Subcutaneous abdominal adipose tissue (tissue), 5 donors: ENCODE measurements around the gene ANKRD50.
A peak's percentile ranks its signal among the peaks of the same experiment; 100 is the strongest.

Experiments used
- H3K27ac ChIP-seq: one replicate; pipeline ENCODE4 v1.7.0; 2013; ENCODE audit warnings: low read depth, mild to moderate bottlenecking, inconsistent platforms, low read length, moderate library complexity
- H3K27me3 ChIP-seq, 5 donors: one replicate each; pipeline ENCODE4 v1.7.0; 2013; ENCODE audit warnings: low read length in 5 of 5, inconsistent platforms in 1 of 5; ENCODE audit not compliant: control insufficient read depth in 5 of 5, insufficient read depth in 4 of 5
- H3K36me3 ChIP-seq, 5 donors: one replicate each; pipeline ENCODE4 v1.7.0; 2013; ENCODE audit warnings: low read length in 5 of 5; ENCODE audit not compliant: control insufficient read depth in 5 of 5, insufficient read depth in 5 of 5
- H3K4me1 ChIP-seq, 5 donors: one replicate each; pipeline ENCODE4 v1.7.0; 2013; ENCODE audit warnings: low read length in 5 of 5, mild to moderate bottlenecking in 3 of 5, moderate library complexity in 1 of 5; ENCODE audit not compliant: control insufficient read depth in 5 of 5, insufficient read depth in 5 of 5
- H3K4me3 ChIP-seq, 5 donors: one replicate each; pipeline ENCODE4 v1.7.0; 2013; ENCODE audit warnings: low read length in 5 of 5, low read depth in 1 of 5
- H3K9ac ChIP-seq, 5 donors: one replicate each; pipeline ENCODE4 v1.7.0; 2013; ENCODE audit warnings: low read length in 5 of 5, mild to moderate bottlenecking in 4 of 5, moderate library complexity in 3 of 5
- H3K9me3 ChIP-seq, 5 donors: one replicate each; pipeline ENCODE4 v1.7.0; 2013; ENCODE audit warnings: low read length in 5 of 5; ENCODE audit not compliant: control insufficient read depth in 5 of 5
- donor health status: healthy.
- donor health status: healthy.
- donor health status: healthy.
- donor health status: healthy.
- donor health status: healthy.

The ANKRD50 gene

DNA sequence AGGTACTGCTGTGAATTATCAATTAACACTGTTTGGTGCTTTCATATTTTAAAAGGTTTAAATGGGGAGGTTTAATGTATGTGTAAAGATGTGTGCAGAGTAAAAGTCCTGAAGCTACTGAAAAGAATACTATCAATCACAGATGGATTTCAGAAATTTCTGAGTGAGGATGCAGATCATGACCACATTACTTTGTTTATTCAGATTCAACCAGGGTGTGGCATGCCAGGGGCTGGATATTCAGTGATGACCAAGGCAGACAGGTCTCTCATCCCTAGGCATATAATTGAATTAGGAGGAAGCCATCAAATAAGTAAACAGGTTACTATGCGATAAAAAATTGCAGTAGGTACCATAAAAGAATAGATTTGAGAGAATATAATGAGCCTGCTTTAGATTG, 28.0 kb upstream of the ANKRD50 start:
- peaks cover 0 to 9% (median 0%) of the 10 kb centered on the region in 5 donors for H3K4me1 ChIP-seq
- no peak overlapping the region for H3K4me3 ChIP-seq
- H3K27ac ChIP-seq: no peak overlapping the region
- H3K9ac ChIP-seq: no peak overlapping the region
- no peaks in the 10 kb centered on the region for H3K27me3 ChIP-seq
- H3K9me3 ChIP-seq: no peaks in the 10 kb centered on the region
- H3K36me3 ChIP-seq: no peaks in the 10 kb centered on the region

GRCh38 chr4:124738994-124739393, 26.5 kb upstream of the ANKRD50 start:
- H3K36me3 ChIP-seq: no peaks in the 10 kb centered on the region
- H3K9ac ChIP-seq: no peak overlapping the region
- H3K9me3 ChIP-seq: no peaks in the 10 kb centered on the region
- no peak overlapping the region for H3K4me3 ChIP-seq
- no peak overlapping the region for H3K27ac ChIP-seq
- H3K4me1 ChIP-seq: peaks cover 0 to 9% (median 0%) of the 10 kb centered on the region in 5 donors
- H3K27me3 ChIP-seq: no peaks in the 10 kb centered on the region

DNA sequence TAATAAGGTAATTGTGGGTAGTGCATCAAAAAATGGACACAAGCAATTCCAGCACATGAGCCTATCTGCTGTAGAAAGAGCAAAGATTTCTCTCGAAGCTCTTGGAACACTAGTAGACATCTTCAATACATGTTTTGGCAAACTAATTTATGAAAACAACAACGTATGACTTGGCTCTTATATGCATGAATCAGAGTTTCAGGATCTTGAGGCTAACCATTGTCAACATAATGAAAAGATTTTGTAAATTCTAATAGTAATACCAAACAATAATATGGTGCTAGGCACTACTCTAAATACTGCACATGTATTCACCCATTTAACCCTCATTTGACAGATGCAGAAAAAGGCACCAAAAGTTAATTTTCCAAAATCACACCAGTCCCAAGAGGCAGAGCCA, 25.1 kb upstream of the ANKRD50 start:
- Histone ChIP-seq H3K9ac (no peak overlapping the region), H3K36me3 (no peaks in the 10 kb centered on the region), H3K4me1 (peaks cover 0 to 9% (median 0%) of the 10 kb centered on the region in 5 donors), H3K9me3 (no peaks in the 10 kb centered on the region), H3K4me3 (no peak overlapping the region), H3K27me3 (no peaks in the 10 kb centered on the region), H3K27ac (no peak overlapping the region)

- no peak overlapping the region for H3K4me3 ChIP-seq
- H3K27ac ChIP-seq: no peak overlapping the region
- no peaks in the 10 kb centered on the region for H3K27me3 ChIP-seq
- H3K9ac ChIP-seq: peak overlapping the region in 1 of 5 donors; percentile 32
- H3K36me3 ChIP-seq: no peaks in the 10 kb centered on the region
- H3K4me1 ChIP-seq: peaks cover 0 to 9% (median 0%) of the 10 kb centered on the region in 5 donors
- H3K9me3 ChIP-seq: no peaks in the 10 kb centered on the region
Observed at GRCh38 chr4:124736526-124736925, 24.0 kb upstream of the ANKRD50 start.

DNA sequence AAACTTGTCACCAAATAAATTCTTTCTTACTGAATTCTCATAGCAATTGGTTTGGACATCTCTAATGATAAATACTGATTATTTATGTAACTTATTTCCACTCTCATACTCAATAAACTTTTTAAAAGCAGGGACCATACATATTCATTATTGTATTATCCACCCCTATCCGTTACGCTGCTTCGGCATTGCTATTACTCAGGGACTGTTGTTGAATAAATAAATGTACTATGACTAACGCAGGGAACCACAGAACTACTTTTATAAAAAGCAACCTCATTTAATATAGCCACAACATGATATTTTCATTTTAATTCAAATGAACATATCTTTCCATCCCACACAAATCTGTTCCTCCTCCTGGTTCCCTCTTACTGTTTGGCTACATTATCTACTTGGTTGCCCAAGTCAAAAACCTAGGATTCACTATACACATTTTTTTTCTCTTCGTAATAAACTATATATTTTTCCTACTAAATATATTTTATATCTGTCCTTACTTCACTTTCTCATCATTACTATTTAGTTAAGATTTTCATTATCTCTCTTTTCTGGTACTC, 14.9 kb upstream of the ANKRD50 start:
- no peak overlapping the region for H3K9ac ChIP-seq
- no peaks in the 10 kb centered on the region for H3K36me3 ChIP-seq
- H3K27me3 ChIP-seq: no peaks in the 10 kb centered on the region
- no peak overlapping the region for H3K4me3 ChIP-seq
- no peak overlapping the region for H3K27ac ChIP-seq
- no peaks in the 10 kb centered on the region for H3K9me3 ChIP-seq
- H3K4me1 ChIP-seq: no peaks in the 10 kb centered on the region

- Histone ChIP-seq H3K9ac (no peak overlapping the region), H3K4me1 (no peaks in the 10 kb centered on the region), H3K9me3 (no peaks in the 10 kb centered on the region), H3K4me3 (no peak overlapping the region), H3K27me3 (no peaks in the 10 kb centered on the region), H3K36me3 (no peaks in the 10 kb centered on the region), H3K27ac (no peak overlapping the region)
Observed at GRCh38 chr4:124726269-124726668, 13.7 kb upstream of the ANKRD50 start.

- no peaks in the 10 kb centered on the region for H3K9me3 ChIP-seq
- H3K36me3 ChIP-seq: no peaks in the 10 kb centered on the region
- H3K27me3 ChIP-seq: no peaks in the 10 kb centered on the region
- H3K4me3 ChIP-seq: no peak overlapping the region
- H3K4me1 ChIP-seq: no peaks in the 10 kb centered on the region
- H3K9ac ChIP-seq: no peak overlapping the region
- no peak overlapping the region for H3K27ac ChIP-seq
Observed at GRCh38 chr4:124722071-124722470, 9.5 kb upstream of the ANKRD50 start.

- Histone ChIP-seq H3K36me3 (no peaks in the 10 kb centered on the region), H3K4me1 (peaks cover 0 to 9% (median 8%) of the 10 kb centered on the region in 5 donors), H3K4me3 (no peak overlapping the region), H3K9ac (no peak overlapping the region), H3K27ac (no peak overlapping the region), H3K27me3 (no peaks in the 10 kb centered on the region), H3K9me3 (no peaks in the 10 kb centered on the region)
Observed at GRCh38 chr4:124717101-124717500, 4.6 kb upstream of the ANKRD50 start.

GRCh38 chr4:124713185-124713592, 657 bp upstream of the ANKRD50 start:
- Histone ChIP-seq H3K9me3 (no peaks in the 10 kb centered on the region), H3K4me3 (peak overlapping the region; percentile 91 to 97 (median 92)), H3K4me1 (peaks cover 5 to 36% (median 31%) of the 10 kb centered on the region in 5 donors), H3K27me3 (no peaks in the 10 kb centered on the region), H3K36me3 (no peaks in the 10 kb centered on the region), H3K9ac (peak overlapping the region; percentile 76 to 95 (median 88)), H3K27ac (peak overlapping the region; percentile 94)

- no peaks in the 10 kb centered on the region for H3K9me3 ChIP-seq
- H3K27me3 ChIP-seq: no peaks in the 10 kb centered on the region
- peak overlapping the region; percentile 86 to 92 (median 88) for H3K4me3 ChIP-seq
- peaks cover 0 to 4% (median 0%) of the 10 kb centered on the region in 5 donors for H3K36me3 ChIP-seq
- peak overlapping the region; percentile 90 for H3K27ac ChIP-seq
- peak overlapping the region; percentile 40 to 83 (median 79) for H3K9ac ChIP-seq
- H3K4me1 ChIP-seq: peaks cover 5 to 36% (median 31%) of the 10 kb centered on the region in 5 donors
Observed at GRCh38 chr4:124711471-124712371, 811 bp downstream of the ANKRD50 start.
